ENCODE measurements around the gene DISC1.

The DISC1 gene

DNA sequence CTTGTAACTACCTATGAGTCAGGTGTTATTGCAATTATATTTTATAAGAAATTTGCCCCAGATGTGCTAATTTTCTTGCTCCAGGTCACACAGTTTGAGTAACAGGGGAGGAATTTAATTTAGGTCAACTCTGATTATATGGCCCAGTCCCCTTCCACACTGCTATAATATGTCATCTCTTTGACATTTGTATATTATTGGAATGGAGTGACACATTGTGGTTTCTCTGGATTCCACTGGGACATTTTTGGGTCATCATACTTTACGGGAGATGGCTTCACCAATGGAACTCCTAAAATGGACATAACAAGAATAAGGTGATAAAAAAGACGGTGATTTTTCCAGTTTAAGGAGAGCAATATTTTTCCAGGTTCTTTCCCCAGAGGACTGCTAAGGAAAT is 191.2 kb downstream of the DISC1 start:
- no peak for DNase-seq (ENCODE audit: low read depth)

DNA sequence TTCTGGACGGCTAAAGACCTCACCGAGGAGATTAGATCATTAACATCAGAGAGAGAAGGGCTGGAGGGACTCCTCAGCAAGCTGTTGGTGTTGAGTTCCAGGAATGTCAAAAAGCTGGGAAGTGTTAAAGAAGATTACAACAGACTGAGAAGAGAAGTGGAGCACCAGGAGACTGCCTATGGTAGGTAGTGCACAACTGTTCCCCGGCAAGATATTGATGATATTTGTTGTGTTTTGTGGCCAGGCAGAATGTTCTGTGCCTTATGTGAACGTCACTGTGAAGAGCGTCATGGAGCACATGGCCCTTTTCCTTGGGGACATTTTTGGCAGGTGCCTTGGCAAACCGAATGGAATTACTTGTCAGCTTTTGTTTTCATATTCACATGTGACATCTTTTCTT is 191.7 kb downstream of the DISC1 start:
- DNase-seq (ENCODE audit: low read depth): no peak

DNA sequence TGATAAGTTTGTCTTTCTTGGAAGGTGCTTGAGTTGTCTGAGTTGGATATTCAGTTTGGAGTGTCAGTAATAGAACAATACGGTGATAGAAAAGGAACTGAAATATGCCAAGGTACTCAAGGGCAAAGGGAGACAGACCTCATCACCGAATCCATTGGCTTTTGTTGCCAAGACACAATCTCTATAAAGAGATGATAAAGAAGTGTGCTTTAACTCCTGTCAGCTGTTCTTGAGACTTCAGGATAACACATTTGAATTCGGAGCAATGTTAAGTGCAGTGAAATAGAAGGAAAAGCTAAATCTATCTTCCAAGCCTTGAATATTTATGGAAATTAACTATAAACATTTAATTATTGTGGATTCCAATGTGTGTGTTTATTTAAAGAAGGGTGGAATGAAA is 194.7 kb downstream of the DISC1 start:
- no peak for DNase-seq (ENCODE audit: low read depth)

DNA sequence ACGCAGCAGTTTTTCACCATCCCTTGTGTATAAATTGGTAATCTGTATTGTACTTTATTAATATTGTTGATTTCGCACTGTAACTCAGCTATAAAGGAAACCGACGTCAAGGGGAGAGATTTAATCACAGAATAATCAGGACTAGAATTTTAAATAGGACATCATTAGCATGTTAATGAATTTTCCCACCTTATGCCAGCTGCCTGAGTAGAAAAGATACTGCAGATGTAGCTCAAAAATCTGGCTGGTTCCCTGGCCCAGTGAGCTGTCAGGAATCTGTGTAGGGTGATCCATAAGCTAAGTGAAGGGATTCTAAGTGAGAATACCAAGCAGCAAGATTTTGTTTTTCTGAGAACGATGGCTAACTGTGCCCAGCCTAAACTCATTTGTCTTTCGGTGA is 195.5 kb downstream of the DISC1 start:
- no peak for DNase-seq (ENCODE audit: low read depth)

DNA sequence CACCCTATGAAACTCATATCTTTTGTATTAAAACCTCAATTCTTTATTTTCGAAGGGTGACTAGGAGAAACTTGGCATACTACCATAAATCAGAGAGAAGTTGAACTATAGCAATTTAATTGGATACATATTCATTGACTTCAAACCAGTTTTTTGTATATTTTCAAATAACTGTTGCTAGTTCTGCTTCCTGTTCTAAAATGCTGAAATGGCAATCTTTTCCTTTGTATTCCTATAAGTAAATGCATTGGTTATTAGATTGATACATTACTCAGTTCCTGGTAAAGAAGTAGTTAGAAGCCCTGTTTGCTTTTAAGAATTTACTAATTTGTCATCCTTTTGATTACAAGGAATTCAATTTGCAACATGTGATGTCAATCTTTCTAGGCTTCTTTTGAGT is 200.0 kb downstream of the DISC1 start:
- DNase-seq (ENCODE audit: low read depth): no peak

DNA sequence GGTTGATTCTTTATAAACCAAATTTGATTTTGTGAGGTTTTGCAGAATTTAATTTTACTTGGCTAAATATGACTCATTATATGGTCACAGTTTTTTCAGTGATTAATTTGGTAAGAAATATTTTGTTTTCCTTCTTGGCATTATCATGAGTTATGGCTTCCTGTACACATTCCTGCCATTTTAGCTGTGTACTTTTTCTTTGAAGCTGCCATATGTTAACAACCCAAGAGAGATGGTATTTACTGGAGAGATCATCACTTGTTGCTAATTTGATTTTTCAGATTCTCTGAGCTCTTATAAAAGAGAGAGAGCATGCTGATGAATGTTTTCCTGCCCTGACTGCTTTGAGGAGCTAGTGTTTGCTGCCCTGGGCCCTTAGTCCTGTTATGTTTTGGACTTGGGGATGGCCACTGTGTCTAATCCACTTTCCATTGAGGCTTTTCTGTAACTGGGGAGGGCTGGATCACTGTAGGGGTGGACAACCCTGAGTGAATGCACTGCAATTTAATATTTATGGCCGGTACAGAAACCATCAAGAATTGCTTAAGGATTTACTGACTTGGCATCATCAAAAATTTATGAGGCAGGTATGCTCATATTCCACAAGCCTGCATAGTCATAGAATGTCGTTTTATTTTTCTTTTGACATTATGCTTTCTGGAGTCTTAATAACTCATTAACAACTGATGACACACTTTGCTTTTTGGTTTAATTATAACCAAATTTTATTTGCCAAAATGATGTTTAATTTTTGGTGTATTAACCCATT is 200.9 kb downstream of the DISC1 start:
- peak; percentile 36 for DNase-seq (ENCODE audit: low read depth)

DNA sequence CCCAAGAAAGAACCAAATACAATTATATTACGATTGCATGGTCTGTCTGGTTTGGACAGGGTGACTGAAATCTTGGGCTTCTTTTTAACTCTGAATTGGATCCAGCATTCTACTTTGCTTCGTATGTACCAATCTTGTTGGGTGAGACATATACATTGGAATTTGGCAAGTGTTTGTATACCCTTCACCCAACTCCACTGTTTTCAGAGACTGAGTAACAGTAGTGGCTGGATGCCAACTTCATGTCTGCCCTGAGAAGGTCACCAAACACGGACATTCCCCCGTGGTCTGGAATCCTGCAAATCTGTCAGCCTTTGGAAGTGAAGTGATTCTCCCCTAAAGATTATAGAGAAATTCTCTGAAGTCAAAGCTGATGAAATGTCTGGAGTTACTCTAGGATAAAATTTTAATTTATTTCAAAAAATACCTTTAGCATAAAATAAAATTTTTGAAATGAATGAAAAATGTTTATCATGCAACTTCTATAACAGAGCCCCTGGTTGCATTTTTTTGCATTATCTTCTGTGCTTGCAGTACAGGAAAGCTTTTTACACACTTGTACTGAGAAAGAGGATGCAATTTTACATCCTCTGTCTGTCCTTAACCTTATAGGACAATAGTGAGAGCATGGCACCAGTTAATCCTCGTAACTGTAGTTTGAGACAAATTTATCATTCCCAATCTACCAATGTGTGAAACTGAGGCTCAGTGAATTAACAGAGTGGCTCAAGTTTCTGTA is 201.8 kb downstream of the DISC1 start:
- DNase-seq (ENCODE audit: low read depth): peak; percentile 92

DNA sequence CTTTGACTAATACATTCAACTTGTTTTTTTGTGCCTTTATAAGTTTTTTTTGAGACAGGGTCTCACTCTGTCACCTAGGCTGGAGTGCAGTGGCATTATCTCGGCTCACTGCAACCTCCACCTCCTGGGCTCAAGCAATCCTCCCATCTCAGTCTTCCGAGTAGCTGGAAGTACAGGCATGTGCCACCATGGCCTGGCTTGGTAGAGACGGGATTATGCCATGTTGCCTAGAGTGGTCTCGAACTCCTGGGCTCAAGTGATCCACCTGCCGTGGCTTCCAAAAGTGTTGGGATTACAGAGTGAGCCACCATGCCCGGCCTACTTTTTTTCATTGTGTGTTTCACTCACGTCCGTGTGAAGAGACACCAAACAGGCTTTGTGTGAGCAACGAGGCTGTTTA is 202.7 kb downstream of the DISC1 start:
- no peak for DNase-seq (ENCODE audit: low read depth)

DNA sequence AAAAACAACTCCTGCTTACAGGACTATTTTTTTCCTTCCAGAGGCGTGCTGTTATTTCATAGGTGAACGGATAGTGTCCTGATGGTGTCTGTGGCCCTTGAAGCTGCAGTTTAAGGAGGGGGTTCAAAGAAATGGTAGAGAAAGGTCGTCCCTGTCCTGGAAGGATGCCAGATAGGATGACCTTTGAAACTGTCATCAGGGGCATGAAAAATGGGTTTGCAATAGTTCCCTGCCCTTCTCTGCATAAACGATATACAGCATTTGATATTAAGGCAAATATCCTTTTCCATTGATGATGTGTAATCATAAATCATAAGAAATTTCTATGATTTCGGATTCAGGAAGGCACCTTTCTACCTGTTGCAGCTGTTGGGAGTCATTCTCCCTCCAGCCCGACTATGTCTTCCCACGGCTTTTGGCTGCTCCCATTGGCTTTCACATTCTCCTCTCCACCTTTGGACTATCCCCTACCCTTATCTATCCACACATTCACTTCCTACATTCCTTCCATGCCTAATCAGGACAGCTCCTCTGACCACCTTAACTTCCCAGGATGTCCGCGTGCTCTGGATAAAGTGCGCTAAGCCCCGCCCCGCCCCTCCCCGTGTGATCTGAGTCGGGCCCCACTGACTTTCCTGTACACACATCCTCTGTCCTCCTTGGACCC is 209.8 kb downstream of the DISC1 start:
- no peak for DNase-seq (ENCODE audit: low read depth)

DNA sequence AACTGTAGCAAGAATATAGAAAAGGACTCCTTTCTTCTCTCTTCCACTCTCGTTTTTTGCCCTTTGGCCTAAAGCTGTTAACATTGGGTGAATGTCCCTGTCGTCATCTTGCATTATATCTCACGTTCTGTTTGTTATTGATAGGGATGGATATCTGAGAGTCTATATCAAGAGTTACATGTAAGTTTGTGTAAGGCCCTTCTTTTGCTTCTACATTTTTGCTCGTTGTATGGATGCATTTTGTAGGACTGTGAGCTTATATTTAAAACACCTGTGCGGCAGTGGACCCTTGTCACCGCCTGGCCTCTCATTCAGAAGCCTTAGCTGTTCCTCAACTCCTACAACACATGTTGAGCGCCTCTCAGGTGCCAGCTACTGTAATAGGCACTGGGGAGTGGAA is 211.9 kb downstream of the DISC1 start:
- DNase-seq (ENCODE audit: low read depth): no peak

DNA sequence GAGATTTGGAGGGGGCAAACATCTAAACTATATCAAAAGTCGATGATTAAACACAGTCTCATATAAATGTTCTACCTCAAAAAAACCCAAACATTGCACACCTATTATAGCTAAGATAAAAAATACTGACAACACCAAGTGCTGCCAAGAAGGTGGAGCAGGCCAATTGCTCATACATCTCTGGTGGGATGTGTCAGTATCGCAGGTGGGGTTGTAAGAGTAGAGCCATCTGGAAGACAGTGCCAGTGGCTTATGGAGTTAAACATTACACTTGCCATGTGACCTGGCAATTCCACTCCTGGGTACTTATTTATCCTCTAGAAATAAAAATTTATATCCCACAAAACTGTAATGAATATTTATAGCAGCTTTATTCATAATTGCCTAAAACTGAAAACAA is 213.4 kb downstream of the DISC1 start:
- no peak for DNase-seq (ENCODE audit: low read depth)

DNA sequence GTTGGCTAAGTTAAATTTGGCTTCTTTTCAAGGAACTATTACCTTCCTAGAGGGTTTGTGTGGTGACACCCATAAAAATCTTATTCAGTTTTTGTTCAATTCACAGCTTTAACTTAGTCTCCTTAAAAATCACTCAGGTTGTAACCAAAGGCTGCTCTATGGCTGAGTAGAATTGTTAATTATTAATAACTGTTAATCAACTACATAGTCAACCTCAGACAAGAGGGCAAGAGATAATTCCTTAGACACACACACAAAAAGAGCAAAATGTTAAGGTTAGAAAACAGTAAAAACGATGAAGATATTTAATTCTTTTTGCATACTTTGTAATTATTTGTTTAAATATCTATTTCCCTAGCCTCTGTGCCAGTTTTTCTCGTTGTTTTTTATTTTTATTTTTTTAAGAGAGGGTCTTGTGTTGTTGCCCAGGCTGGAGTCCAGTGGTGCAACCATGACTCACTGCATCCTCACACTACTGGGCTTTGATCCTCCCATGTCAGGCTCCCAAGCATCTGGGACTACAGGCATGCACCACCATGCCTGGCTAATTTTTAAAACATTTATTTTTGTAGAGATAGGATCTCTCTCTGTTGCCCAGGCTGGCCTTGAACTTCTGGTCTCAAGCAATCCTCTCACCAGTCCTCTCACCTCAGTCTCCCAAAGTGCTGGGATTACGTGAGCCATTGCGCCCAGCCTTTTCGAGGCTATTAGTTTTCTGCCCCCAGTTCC is 215.2 kb downstream of the DISC1 start:
- no peak for DNase-seq (ENCODE audit: low read depth)

DNA sequence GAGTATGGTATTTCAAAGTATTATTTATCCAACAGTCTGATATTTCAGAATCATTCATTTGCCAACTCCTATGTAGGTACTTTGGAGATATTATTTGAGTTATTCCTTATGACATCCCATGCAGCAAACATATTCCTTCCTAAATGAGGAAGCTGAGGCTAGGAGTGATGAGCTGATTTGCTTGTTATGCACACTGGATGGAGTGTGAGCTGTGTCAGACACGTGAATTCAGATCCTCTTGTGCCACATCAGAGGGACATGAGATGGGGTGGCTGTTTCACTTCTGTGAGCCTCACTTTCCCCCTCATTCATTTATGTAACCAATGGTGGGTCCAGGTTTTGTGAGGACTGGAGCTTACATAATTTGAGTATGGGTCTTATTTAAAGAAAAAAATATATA is 215.9 kb downstream of the DISC1 start:
- DNase-seq (ENCODE audit: low read depth): no peak

DNA sequence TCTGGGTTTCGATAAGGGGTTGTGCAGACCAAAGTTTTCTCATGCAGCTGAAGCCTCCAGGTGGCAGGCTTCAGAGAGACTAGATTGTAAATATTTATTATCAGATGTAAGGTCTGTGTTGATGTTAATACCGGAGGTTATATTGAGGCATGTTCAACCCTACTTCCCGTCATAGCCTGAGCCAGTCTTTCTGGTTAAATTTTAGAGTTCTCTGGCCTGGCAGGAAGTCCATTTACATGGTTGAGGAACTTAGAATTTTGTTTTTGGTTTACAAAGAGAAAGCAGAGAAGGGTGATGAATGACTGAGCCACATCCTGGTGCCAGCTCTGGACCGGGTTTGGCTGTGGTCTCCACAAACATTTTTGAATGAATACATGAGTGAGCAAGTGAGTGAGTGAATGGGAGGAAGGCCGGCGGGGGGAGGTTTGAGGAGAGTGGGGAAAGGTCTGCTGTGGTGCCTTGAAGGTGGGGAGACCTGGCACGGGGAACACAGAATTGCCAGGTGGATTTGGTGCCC is 218.5 kb downstream of the DISC1 start:
- DNase-seq (ENCODE audit: low read depth): no peak

DNA sequence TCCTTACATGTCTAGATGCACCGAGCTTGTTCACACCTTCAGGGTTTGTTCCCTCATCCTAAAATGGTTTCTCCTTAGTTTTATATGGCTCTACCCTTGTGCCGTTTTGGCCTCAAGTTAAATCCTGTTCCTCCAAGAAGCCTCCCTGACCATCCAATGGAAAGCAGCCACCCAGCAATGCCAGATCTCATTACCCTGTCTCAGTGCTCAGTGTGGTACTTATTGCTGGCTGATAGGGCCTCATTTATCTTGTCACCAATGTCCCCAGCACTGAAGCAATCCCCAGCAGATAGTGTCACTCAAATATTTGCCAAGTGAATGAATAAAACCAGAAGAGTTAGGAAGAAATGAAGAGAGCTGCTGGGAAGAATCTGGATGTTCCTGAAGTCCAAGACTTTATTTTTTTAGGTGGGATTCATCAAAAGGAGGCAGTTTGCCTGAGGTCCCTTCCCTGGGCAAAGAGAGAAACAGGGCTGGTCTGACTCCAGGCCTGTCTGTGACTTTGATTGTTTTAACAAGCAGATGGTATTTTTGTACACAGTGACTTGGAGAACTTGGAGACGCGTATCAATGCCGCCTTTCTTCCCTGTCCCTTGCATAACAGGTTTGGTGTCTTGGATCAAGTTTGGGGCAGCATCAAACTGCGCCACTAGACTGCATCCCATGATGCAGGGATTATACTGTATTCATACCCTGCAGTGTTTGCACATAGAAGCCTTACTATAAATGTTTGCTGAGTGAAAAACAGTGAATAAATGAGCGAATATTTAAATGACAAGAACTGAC is 221.2 kb downstream of the DISC1 start:
- no peak for DNase-seq (ENCODE audit: low read depth)

DNA sequence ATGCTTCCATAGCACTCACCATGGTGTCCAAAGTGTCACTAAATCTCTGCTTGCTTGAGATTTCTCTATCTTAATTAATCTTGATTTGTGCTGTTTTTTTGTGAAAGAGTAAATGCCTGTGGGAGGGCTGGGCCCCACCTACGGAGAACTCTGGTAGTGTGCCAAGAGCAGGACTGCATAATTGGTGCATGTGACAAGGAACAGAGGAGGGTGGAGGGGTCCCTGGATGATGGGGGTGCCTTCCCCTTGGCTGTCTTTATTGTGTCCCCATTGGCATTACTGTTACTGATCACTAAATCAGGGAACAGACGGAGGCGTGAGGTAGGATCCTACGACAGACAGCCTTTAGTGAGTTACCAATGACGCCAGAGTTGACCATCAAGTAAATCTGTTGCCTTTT is 223.4 kb downstream of the DISC1 start:
- DNase-seq (ENCODE audit: low read depth): no peak

DNA sequence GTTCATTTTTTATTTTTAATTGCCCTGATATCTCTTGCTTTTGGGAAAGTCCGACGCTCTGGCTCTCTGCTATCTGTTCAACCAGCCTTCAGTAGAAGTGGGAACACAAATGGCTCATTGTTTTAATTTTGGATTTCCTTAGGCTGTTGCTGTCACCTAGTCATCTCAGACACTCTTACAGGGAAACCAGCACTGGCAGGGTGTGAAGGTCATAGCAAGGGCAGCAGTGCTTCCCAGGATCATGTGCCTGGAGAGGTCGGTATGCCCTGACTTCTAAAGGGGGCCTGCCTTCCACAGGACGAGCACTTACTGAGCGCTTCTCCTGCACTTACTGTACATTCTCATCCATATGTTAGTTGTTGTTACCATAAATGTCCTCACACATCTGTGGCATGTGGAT is 224.2 kb downstream of the DISC1 start:
- no peak for DNase-seq (ENCODE audit: low read depth)

DNA sequence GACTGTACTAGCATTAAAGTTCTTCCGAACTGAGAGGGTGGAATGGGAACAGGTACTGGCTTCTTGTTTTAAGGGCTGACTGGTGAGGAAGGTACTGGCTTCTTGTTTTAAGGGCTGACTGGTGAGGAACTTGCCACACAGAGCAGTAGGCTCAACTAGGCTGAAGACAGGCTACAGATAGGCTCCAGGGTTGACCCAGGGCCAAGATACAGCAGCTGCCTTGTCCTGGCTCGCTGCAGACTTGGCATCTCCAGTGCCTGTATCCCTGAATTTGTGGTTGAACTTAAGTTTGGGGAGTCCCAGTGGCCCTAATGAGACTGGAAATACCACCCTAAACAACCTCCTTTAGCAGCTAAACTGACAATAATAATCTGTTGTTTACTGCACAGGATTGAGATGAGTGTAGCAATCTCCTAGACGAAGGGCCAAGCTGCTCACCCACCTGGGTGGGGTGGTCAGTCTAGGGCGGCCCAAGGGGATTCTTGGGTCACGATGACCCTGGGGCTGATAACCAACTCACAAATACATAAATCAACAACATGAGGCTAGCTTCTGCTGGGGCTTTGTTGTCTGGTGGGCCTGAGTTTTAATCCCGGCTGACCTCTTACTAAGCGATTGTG is 227.1 kb downstream of the DISC1 start:
- DNase-seq (ENCODE audit: low read depth): no peak

DNA sequence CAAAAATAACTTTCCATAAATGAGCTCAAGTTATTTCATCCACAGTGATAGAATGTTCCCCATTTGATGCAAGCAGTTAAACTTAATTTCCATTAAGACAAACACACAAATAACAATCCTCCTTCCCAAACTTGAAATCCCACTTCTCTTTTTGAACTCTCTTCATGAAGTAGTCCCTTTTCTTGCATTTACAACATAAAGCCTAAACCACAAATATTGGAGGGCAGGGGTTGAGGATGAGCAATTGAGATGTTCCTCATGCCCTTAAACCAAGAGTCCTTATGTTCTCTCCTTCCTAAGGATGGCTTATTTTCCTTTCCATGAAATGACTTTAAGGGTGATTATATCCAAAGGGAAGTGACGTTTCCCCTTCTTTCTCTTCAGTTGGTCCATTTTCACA is 228.8 kb downstream of the DISC1 start:
- no peak for DNase-seq (ENCODE audit: low read depth)

DNA sequence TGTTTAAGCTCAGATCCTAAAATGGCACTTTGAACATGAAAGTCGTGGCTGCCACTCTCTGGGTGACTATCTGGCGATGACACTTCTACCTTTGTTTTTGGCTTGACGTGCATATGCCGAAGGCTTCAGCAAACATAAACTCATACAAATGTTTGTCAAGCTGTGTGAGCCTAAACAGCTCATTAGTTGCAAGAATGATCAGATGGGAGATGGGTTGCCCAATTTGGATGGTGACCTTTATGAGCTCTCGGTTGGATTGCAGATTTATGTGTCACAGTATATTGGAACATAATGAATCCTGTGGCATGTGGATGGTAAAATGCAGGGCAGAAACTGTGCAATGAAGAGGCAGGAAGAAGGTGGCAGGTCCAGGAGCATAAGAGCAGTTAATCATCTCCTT is 229.3 kb downstream of the DISC1 start:
- DNase-seq (ENCODE audit: low read depth): no peak

DNA sequence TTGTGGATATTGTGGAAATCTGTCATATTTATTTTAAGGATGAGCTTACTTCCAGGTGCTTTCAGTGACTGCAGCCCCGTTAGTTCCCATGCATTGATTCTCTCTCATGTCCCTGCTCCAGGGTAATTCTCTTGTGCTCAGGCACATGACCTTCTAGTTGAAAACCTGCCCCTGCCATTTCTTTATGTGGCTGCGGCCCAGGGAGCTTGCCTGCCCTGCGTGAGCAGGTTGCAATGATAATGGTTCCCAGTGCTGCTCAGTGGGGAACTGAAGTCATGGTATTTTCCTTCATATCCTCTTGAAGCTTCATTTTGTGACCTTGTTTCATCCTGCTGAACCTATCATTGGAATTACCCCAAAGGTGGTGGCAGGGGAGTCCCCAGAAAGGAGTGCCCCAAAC is 229.8 kb downstream of the DISC1 start:
- no peak for DNase-seq (ENCODE audit: low read depth)
